NCI-H2227 (cell line): Measurements from ENCODE around the gene ARF4.

Source experiments
- DNase-seq: peaks from one replicate; lab custom pipeline; 2025; ENCODE audit not compliant: unreplicated experiment; lab: John Stamatoyannopoulos, UW

ARF4 gene

GRCh38 chr3:57582474-57583168, 14.5 kb downstream of the ARF4 start:
- DNase-seq, result no peak

GRCh38 chr3:57577801-57578200, 19.3 kb downstream of the ARF4 start:
- no peak for DNase-seq

GRCh38 chr3:57575966-57576626, 21.0 kb downstream of the ARF4 start:
- DNase-seq, result no peak

- no peak for DNase-seq
These were observed 25.0 kb downstream of the ARF4 start for GRCh38 chr3:57572096-57572495.

- DNase-seq, result no peak
These were observed 26.3 kb downstream of the ARF4 start for GRCh38 chr3:57570878-57571277.

- DNase-seq, result no peak
These were observed 27.2 kb downstream of the ARF4 start for GRCh38 chr3:57569859-57570450.

- no peak for DNase-seq
These were observed 37.6 kb downstream of the ARF4 start for GRCh38 chr3:57559526-57559925.

GRCh38 chr3:57557085-57557537, 40.0 kb downstream of the ARF4 start:
- peak; percentile 21 for DNase-seq

- peak; percentile 36 for DNase-seq
These were observed 40.6 kb downstream of the ARF4 start for GRCh38 chr3:57556459-57557084.

- DNase-seq, result peak; percentile 93
These were observed 41.2 kb downstream of the ARF4 start, which contains the start of gene PDE12 for GRCh38 chr3:57555738-57556458. PDE12 (plus strand) TSS chr3:57556274; CDS start chr3:57556380, 106 bp downstream.

- peak; percentile 7 for DNase-seq
These were observed 41.8 kb downstream of the ARF4 start for GRCh38 chr3:57555306-57555705.

- DNase-seq, result no peak
These were observed 50.5 kb downstream of the ARF4 start for GRCh38 chr3:57546616-57547015.

GRCh38 chr3:57545636-57546268, 51.4 kb downstream of the ARF4 start:
- no peak for DNase-seq

- peak; percentile 91 for DNase-seq
These were observed 52.7 kb downstream of the ARF4 start, which contains the start of gene DNAH12 for GRCh38 chr3:57544181-57545125. DNAH12 (minus strand) TSS chr3:57544344; CDS start chr3:57542870, 1,474 bp downstream.

GRCh38 chr3:57538465-57538864, 58.7 kb downstream of the ARF4 start:
- DNase-seq, result no peak

GRCh38 chr3:57530071-57530608, 67.0 kb downstream of the ARF4 start:
- no peak for DNase-seq
